CD4-positive, alpha-beta T cell treated with Interferon alpha-2 for 1 hour (primary cell): Measurements from ENCODE around the gene SPTLC2.
"Not testable (repeated sequence)": the region's sequence is repeated elsewhere in the genome, so short reads cannot be mapped to it uniquely, and the experiment has no call there.

Experiments used
- DNase-seq, 2 donors: peaks; one replicate each; pipeline ENCODE4 v3.0.0-alpha.2; 2020 to 2022

The SPTLC2 gene

DNA sequence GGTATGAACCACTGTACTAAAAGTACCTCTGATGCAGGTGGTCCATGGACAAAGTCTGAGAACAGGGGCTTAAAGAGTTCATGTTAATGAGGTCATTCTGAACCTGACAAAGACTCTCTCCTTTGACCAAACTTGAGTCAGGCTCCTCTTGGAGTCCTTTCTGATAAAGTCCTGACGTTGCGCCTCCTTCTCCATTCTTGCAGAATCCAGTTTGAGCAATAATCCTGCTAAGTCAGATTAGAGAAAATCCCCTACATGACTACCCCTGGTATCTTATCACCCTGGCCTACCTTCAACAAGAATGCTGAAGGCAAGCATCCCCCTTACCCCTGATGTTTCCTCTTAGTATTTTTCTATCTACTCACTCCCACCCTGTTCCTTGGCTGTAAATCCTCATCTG, 71.9 kb downstream of the SPTLC2 start:
- DNase-seq: no peak

DNA sequence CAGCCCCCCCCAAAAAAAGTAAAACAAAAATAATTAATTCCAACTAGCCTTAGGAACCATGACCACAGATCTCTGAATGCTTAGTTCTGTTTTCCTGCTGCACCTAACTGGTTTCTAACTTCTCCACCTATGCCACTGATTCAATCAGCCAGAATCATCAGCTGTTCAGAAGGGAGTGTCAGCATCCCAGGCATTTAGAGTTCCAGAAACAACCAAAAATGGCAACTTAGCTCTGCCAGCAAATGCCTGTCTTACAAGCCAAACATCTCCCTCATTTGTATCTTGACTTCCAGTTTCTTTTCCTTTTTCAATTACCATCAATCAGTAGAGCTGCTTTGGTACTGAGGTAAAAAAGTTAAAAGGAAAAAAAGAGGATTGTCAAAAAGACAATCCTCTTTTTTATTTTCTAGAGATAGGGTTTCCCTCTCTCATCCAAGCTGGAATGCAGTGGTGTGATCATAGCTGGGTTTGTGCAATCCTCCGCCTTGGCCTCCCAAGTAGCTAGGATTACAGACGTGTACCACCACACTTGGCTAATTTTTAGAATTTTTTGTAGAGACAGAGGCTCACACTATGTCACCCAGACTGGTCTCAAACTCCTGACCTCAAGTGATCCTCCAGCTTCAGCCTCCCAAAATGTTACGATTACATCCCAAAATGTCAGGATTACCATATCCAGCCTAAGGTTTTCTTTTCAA, 72.7 kb downstream of the SPTLC2 start:
- DNase-seq: no peak

DNA sequence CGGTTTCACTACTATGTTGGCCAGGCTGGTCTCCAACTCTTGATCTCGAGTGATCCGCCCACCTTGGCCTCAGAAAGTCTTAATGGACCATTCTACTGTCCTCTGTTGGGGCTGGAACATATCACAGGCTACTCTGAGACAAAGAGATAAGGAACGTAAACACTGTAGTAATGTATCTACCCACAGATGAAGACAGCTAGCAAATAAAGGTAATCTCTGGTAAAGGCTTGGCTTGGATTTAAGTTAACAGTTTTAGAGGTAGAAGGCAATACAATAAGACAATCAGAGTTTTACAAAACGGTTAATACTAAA, 73.2 kb downstream of the SPTLC2 start:
- no peak for DNase-seq

DNA sequence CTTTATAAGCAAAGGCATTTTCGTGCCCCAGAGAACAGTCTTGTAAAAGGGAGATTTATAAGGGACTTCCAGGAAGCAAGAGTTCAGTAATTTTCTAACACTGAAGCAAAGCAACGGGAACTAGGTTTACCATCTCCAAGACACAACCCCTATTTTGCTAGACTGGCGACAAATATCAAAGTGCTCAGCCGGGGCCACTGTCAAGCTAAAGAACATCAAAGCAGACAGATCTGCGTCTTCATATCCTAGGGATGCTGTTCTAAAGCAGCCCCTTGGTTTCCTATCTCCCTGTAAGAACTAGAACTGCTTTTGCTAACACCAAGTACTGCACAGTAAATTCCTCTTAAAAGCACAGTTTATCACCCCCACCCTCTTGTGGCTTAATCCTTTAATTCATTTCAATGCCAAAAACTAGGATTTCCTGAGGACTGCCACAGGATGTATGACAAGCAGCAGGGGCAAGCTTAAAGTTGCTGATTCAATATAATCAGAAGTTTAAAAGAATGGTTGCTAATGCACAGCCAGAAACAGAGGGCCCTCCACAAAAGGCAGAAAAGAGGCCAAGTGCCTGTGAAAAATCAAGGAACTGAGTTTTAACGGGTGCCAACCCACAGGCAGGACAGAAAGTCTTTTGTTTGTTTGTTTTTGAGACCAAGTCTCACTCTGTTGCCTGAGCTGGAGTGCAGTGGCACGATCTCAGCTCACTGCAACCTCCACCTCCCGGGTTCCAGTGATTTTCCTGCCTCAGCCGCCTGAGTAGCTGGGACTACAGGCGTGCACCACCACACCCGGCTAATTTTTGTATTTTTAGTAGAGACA, 73.8 kb downstream of the SPTLC2 start:
- no peak for DNase-seq

DNA sequence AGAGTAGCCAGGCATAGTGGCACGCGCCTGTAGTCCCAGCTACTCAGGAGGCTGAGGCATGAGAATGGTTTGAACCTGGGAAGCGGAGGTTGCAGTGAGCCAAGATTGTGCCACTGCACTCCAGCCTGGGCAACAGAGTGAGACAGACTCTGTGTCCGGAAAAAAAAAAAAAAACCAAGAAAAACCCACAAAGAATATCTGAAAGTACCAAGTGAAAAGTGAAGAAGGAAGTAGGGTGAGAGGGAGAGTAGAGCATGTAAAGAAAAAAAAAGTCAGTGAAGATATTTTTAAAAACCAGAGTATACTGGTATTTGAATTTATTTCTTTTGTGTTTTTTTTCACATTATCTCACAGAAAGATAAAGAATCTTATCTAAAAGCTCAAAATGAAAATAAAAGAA, 74.5 kb downstream of the SPTLC2 start:
- no peak for DNase-seq

DNA sequence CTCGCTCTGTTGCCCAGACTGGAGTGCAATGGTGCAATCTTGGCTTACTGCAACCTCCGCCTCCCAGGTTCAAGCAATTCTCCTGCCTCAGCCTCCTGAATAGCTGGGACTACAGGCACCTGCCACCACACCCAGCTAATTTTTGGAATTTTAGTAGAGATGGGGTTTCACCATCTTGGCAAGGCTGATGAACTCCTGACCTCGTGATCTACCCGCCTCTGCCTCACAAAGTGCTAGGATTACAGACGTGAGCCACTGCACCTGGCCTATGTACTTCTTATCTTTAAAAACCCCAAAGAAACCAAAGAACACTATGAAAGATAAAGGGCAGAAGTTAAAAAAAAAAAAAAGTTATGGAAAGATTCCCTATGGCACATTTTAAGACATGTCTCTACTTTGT, 79.5 kb downstream of the SPTLC2 start:
- not testable (repeated sequence) for DNase-seq

DNA sequence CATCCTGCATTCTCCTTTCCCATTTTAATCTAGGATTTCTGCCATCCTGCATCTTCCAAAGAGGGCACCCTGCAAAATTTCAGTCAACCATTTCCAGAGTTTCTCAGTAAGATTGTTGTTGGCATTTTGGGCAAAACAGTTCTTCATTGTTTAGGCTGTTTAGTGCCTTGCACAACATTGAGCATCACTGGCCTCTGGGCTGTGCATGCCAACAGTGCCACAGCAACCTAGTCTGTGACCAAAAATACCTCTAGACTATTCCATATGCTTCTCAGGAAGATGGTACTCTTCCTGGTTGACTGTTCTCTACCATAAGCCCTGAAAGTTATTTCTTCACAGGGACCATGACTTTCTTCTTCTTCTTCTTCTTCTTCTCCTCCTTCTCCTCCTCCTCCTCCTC, 85.4 kb downstream of the SPTLC2 start:
- DNase-seq: no peak

DNA sequence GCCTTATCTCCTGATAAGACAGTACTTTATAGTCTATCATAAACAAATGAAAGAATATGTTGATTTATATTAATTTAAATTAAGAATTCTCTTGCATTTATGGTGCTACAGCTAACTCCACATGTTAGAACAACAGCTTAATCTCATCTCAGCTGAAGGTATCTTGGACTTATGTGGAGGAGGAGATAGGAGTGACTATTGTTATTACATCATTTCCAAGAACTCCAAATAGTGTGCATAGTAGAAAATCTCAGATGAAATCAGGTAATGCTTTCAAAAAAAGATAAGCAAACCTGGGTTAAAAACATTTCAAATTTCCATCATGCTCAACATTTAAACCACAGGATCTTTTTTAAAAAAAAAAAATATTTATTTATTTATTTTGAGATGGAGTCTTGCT, 86.5 kb downstream of the SPTLC2 start:
- no peak for DNase-seq

DNA sequence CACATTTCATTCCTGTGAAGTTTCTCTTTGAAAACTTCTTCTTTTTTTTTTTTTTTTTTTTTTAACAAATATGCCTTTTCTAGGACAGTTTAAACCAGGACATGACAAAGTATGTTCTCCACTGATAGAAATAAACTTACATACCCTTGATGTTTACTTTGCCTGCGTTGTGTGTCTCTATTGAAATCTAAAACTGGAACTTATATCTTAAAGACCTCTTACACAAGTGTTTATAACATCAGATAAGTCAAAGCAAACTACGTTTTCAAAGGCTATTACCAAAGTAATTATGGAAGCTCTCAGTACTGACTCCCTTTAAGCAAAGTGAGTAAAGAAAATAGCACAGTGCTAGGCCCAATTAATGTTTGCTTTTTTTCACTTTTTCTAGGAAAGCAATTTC, 87.2 kb downstream of the SPTLC2 start:
- no peak for DNase-seq

DNA sequence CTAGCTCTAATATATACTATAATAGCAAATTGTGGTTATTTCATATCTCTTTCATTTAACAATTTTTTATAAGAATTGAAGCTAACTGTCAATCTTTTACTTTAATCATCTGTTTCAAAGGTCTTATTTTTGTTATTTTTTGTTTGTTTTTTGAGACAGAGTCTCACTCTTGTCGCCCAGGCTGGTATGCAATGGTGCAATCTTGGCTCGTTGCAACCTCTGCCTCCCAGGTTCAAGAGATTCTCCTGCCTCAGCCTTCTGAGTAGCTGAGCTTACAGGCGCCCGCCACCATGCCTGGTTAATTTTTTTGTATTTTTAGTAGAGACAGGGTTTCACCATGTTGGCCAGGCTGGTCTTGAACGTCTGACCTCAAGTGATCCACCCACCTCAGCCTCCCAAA, 87.7 kb downstream of the SPTLC2 start:
- DNase-seq: not testable (repeated sequence)

DNA sequence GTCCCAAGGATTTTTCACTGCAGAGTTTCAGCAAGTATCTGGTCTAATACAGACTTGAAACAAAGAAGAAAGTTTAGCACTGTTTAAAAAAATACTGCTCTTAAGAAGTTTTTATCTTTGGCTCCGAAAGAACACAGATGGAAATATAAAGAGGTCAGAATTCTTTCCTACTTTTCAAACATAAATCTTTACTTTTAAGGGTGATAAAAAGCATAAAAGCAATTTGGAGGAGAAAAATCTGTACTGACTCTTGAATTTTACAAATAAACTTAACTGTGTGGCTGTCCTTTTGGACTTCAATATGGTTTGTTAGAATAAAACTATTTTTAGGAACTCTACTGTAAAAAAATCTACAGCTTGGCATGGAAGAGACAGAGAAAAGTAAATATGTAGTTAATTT, 90.2 kb downstream of the SPTLC2 start:
- no peak for DNase-seq

DNA sequence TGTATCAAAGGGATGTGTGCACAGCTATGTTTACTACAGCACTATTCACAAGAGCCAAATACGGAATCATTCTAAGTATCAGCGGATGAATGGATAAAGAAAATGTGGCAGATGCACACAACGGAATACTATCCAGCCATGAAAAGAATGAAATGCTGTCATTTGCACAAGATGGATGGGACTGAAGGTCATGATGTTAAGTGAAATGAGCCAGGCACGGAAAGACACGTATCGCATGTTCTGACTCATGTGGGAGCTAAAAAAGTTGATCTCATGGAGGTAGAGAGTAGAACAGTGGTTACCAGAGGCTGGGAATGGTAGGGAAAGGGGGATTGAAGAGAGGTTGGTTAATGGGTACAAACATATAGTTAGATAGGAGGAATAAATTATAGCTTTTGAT, 91.9 kb downstream of the SPTLC2 start:
- no peak for DNase-seq

DNA sequence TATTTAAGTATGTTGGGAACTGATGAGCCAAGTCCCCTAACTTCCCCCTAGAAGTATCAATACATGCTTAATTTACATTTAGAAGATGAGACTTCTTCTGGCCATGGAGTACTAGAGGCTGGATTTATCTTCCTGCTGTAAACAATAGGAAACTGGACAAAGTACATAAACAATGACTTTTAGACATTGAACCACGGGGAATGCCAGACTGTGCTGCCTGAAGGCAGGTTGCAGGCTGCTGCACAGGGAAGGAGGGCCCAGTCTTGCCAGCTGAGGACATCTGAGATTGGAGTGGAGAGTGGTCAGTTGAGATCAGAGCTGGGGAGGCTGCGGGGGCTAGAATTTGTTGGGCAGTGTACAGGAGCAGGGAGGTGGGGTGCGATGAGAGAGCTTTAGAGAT, 93.3 kb downstream of the SPTLC2 start:
- no peak for DNase-seq

DNA sequence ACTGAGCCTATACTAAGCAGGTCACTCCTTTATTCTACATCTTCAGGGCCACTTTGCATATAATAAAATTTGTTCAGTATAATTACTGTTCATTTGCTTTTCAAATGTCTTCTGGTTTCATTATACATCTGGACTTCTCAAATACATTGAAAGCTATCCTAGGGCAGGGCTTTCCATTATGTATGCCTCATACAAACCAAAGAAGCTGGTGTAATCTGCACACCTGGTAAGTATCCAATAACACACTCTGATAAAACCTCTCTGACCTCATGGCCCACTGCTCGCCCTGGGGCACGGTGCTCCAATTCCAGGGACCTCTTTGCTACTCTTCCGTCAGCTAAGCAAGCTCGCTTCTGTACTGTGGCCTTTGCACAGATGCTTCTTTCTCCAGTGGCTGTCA, 95.9 kb downstream of the SPTLC2 start:
- no peak for DNase-seq

DNA sequence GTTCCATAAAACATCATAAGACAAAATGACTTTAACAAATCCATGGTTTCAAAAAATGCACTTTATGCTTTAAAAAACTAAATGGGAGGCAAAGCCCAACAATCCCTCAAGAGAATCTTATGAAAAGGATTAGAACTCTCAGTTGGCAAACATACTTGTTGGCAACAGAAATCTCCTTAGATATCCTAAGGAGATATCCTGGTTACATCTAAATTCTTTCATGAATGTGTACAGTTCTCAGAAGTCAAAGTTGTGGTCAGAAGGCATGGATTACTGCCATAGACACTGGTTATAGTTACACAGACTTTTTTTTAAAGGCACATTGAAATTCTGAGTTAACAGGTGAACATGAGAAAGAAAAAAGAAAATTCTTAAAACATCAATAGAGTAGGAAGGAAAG, 100.3 kb downstream of the SPTLC2 start:
- DNase-seq: no peak

DNA sequence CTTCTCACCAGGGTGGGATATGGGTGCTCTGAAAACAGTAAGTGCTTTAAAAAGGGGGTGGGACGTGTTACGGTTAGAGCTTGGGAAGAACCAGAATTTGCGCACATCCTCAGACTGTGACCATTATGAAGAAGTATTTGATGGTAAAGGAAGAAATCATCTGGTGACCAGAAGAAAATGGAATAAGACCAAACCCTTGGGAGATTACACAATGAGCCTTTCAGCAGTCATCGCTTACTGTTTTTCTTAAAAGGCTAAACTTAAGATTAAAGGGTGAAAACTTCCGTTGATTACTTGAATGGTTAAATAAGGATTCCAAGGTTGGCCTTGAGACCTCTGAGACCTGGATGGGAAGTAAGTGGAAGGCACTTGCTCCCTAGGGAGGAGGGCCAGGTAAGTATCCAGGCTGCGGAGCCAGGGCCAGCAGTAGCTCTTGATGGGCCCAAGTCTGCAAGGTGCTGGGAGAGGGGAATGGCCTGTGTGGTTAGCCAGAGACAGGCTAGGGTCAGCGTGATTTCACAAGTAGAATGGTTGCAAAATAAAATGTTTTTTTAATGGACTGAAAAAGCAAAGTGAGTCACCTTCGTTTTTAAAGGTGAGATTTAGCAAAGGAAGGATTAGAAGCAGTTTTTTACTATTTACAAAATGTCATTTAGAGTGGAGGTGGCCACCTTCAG, 104.8 kb downstream of the SPTLC2 start:
- no peak for DNase-seq

DNA sequence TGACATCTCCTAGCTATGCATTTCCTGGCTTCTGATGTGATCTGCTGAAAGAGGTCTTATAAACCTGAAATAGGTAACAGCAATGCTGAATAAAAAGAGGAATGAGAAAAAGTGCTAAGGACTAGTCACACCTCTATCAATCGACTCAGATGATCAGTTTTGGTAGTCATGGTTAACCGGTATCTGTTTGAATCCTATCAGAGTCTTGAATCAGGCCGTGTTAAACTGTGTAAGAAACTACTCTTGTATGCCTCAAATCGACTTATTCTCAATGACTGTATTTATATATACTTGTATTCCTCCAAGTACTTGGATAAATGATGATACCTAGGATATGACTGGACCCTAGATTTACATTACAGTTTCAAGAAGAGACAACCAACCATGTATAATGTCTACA, 107.1 kb downstream of the SPTLC2 start:
- DNase-seq: no peak

DNA sequence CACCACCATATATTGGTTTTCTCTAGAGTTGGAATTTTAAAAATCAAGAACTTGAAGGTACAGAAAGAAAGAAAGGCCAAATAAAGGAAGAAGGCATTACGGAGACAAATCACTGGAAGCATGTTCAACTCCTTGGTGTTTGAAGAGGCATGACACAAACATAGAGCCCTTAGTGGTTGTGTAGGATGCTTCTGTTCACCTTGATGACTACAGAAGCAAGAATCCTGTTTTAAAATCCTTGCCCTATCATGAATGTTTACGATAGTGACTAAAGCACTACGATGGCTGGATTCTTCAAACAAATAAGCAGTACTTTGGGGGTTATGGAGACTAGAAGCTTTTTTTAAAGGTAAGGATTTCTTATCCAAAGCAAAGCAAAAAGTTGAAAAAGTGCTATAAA, 107.6 kb downstream of the SPTLC2 start:
- no peak for DNase-seq

DNA sequence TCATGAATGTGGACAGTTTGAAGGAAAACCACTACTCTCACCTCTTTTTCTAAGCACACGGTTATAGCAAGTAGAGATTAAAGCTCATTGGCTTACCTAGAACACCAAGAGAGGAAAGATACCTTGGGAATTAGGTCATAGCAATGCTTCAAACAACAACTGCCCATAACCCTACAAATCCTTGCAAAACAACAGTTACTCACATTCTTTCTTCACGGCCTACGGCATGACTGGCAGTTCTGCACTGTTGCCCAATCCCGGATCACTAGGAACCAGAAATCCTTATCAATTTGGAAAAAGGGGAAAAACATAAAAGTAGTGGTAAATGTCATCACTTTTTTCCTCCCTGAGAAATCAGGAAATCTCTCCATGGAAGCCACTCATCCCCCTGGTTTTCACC, 108.2 kb downstream of the SPTLC2 start:
- no peak for DNase-seq

DNA sequence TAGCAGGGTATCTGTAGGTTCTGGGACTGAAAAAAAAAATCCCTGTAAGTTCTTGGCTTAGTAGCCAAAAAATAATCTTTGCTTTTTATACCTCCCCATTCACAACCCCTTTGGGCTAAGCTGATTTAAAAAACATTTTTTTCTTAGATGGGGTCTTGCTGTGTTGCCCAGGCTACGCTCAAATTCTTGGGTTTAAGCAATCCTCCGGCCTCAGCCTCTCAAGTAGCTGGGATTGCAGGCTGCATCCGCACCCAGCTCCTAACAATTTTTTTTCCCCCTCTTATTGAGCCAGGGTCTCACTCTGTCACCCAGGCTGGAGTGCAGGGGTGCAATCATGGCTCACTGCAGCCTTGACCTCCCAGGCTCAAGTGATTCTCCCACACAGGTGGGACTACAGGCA, 108.7 kb downstream of the SPTLC2 start:
- DNase-seq: no peak

DNA sequence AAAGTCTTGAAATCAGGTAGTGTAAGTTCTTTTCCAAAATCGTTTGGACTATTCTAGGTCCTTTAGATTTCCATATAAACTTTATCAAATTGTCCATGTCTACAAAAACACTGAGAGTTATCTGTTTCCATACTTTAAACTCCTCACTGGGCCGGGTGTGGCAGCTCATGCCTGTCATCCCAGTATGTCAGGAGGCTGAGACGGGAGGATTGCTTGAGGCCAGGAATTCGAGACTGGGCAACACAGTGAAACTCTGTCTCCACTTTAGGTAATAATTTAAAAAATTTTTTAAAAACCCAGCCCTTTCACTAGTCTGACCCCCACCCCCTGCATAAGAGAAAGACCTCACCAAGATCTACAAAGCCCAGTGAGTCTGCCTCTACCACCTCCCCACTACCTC, 111.4 kb downstream of the SPTLC2 start:
- no peak for DNase-seq

DNA sequence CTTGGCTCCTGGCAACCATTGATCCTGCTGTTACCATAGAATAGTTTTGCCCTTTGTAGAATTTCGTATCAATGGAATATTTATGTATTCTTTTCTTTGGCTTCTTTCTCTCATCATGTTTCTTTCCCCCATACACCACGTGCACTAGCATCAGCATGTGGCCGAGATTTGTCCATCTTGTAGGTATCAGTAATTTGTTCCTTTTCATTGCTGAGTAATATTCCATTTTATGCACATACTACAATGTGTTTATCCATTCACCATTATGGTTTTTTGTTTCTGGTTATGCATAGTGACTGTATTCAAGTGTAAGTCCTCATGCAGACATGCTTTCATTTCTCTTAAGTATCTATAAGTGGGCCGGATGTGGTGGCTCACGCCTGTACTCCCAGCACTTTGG, 113.3 kb downstream of the SPTLC2 start:
- no peak for DNase-seq

DNA sequence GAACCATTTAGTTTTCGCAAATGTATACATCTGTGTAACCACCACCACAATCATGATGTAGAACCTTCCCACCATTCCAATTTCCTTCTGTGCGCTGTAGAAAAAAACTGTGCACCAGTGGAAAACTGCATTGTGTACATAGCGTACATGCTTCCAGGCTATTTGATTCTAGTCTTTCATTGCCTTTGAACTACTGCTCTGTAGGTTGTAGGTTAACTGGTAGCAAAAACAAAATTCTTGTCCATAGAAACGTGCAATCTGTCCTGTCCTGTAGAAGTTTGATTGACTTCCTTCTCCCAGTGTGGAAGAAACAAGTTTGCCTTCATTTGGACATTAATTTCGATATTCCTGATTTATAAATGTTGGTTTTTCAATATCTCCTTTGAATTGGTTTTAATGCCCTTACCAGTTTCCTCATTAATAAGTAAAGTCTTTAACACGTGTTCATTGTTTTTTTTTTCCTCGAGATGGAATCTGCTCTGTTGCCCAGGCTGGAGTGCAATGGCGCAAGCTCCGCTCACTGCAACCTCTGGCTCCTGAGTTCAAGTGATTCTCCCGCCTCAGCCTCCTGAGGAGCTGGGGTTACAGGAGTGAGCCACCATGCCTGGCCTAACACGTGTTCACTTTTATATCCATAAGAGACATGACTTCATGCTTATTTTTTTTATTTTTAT, 114.2 kb downstream of the SPTLC2 start:
- no peak for DNase-seq
